ENCODE measurements around the gene AGBL4.

Gene AGBL4

DNA sequence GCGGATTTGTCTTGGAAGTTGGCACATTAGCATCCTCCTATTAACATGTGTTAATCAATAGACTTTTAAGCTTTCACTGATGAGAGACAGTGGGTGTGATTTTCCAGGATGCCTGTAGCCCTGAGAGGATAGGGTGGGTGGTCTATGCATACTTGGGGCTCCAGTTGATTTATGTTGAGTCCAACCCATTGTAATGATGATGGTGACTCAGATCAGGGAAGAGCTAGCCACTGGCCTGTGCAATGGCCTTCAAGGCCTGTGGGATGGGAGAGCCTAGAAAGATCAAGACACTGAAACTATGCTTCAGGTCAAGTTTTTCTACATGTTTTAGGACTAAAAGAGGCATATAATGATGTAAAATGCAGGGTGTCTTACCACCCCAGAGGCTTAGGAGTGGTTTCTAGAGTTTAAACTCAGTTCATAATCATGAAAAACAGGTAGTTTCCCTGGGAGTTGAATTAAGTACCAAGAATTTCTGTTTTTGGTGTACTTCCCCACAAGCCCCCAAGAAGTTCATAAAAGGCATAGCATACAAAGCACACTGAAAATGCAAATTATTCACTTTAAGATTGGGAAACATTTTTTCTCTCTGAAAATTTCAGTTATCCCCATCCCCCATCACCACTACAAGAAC lies 1267.0 kb downstream of the AGBL4 start:
- no peak for DNase-seq

DNA sequence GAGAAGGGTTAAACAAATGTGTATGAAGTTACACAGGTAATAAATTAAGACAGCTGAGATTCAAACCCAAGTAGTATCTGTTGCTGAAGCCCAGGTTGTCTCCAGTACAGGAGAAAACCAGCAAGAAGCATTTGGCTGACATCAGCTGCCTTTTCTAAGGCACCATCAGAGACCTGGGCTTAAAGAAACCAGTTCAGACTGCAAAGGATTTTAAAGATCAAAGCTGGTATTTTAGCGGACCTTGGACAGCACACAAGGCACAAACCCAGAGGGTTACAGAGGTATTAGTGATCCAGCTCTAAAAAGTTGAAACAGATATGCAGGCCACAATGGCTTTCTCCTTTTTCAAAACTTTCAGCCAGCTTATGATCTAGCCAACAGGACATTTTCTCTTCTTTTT lies 1270.5 kb downstream of the AGBL4 start:
- DNase-seq = no peak

DNA sequence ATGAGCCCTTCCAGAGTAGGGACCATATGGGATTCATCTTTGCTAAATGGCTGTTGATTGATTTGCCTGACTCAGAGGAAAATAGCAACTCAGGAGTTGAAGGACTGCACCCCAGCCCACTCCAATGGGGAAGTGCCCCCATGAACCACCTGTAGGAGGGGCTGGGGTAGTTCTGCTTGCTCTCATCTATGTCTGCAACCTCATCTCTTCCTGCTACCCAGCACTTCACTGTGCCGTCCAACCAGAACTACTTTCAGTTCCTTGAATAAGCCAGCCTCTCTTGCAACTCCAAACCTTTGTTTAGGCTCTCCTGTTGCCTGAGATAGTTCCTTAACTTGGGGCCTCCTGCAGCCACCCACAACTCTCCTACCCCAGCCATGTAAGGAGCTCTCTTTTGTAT lies 1273.6 kb downstream of the AGBL4 start:
- DNase-seq = no peak

DNA sequence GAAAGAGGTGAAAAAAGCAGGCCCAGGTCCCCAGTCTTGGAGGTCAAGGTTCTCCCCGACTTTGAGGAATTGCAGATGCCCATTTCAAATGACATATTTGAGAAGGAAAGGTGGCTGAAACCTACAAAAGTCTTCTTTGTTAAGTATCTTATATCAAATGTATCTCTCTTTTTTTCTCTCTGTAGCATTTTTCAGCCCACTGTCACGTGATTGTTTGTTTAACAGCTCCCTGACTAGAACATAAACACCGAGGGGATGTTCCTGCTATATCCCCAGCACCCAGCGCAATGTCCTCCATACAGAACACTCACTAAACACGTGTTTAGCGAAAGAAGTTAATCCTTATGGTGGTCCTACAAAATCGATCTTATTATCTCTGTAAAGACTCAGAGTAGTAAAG lies 1274.7 kb downstream of the AGBL4 start:
- DNase-seq = no peak

GRCh38 chr1:48746906-48747305 lies 1276.8 kb downstream of the AGBL4 start:
- peak; percentile 52 for DNase-seq

GRCh38 chr1:48744032-48744431 lies 1279.7 kb downstream of the AGBL4 start:
- DNase-seq = peak; percentile 78

- peak; percentile 33 for DNase-seq
These were observed 1280.3 kb downstream of the AGBL4 start for GRCh38 chr1:48743480-48743879.

DNA sequence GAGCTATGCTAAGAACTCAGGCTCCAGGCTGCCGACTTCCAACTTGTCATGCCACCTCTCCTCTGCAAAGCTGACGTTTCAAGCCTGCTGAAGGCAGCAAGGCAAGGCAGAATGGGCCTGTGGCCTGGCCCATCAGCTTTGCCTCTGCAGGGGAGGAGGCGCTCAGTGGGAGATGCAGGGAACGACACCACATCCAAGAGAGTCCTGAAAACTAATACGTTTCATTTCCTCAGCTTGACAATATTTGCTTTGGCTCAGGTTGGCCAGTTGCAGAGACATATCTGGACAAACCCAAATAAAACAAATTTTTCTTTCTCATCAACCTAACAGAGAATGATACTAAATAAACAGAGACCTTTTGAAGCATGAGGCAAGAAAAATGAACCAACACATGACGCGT lies 1282.4 kb downstream of the AGBL4 start:
- DNase-seq = peak; percentile 57

DNA sequence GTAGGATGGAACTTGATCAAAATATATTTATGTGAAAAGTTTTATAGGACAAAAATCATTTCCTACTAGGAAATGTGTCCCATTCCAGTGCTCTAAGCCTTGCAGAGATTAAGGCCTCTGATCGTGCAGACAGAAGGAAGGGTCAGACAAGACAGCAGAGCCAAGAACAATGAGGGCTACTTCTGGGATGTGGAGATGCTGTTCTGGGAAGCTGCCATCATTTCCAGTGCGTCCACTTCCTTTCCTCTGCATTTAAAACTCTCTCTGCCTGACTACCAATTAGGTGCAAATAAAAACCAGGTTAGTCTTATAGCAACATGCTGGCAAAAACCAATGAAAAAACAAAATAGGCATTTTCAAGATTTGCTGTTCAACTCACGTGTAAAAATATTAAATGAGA lies 1283.1 kb downstream of the AGBL4 start:
- no peak for DNase-seq

DNA sequence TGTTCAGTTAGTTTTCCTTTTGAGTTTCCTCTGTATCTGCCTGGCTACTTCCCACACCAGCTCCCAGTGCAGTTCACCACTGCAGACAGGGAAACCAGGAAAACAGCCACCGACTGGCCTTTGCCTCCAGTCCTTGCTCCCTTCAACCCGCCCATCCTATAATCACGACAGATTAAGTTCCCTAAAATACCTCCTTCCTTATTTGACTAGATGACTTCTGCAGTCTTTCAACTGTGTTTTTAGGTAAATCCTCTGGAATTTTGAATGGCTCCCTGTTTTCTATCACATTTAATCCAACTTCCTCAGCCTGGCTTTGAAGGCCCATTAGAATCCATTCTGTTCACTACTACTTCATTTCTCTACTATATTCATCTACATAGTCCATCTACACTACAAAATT lies 1284.7 kb downstream of the AGBL4 start:
- no peak for DNase-seq

- DNase-seq = no peak
These were observed 1285.4 kb downstream of the AGBL4 start for GRCh38 chr1:48738356-48738755.

GRCh38 chr1:48735796-48736195 lies 1288.0 kb downstream of the AGBL4 start:
- no peak for DNase-seq

- DNase-seq = no peak
These were observed 1293.4 kb downstream of the AGBL4 start for GRCh38 chr1:48730164-48730910.

DNA sequence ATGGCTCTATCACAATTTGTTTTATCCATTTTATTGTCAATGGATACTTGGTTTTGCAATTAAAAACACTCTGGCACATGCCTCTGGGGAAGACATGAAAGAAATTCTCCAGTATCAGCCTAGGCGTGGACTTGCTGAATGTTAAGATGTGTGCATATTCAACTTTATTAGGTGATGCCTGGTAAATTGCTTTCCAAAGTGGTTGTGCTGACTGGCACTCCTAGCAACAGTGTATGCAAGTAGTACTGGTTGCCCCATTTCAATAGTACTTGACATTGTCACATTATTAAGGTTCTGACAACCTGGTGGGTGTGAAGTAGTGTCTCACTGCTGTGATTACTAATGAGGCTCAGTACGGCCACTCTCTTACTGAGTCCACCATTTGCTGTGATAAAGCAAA lies 1295.2 kb downstream of the AGBL4 start:
- no peak for DNase-seq

DNA sequence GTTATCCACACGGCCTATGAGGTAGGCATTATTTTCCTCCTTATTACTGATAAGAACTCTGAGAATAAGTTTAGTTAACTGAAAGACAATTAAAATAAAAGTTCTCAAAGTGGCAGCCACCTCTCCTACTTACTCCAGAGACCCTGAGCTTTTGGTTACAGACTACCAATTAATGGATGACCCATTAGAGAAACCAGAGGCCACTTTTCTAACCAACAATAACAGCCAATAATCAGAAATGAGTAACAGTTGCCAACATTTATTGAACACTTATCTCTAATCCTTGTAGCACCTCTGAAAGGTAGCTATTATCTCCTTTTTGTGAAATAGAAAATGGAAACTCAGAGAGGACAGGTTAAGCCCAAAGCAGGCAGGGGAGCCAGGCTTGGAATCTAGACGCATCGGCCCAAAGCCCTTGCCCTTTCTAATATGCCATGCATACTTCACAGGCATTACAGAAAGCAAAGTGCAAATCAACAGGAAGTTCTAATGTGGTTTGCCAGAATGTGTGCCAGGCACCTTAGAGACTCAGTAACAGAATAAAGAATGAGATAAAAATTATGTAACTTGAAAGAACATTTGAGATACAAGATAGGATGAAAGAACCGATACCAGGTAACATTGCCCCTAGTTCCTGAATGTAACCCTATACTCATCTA lies 1297.1 kb downstream of the AGBL4 start:
- no peak for DNase-seq

DNA sequence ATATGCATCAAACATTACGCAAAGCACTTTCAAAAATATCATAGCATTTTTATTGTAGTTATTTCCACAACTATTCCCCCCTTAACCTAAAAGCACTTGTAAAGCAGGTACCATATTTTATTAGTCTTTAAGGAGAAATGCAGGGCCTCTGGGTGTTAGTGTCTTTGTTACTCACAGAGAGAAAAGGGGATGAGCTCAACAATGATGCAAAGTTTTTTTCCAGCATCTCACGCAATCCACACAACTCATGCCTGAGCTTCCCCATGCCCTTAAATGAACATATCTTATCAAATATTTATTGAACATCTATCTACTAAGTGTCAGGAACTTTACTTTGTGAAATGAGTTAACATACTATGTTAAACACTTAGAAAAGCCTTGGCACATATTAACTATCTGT lies 1297.6 kb downstream of the AGBL4 start:
- no peak for DNase-seq

GRCh38 chr1:48725341-48726046 lies 1298.3 kb downstream of the AGBL4 start:
- DNase-seq = no peak

- no peak for DNase-seq
These were observed 1302.8 kb downstream of the AGBL4 start for GRCh38 chr1:48720929-48721328.

DNA sequence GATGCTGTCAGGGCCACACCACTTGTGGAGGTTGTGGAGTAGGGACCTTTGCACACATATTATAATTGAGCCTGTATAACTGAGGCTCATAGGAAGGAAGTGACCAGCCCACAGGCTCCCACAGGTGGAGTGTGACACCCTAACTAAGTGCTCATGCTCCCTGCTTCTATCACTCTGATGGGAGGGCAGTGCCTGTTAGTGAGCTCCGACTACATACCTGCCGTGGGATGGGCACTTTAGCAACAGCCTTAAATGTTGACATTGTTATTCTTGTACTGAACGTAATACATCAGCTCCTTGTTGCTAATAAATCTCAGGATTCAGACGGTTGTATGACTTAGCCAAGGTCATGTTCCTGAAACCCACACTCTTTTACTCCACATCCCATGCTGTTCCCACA lies 1305.0 kb downstream of the AGBL4 start:
- no peak for DNase-seq

DNA sequence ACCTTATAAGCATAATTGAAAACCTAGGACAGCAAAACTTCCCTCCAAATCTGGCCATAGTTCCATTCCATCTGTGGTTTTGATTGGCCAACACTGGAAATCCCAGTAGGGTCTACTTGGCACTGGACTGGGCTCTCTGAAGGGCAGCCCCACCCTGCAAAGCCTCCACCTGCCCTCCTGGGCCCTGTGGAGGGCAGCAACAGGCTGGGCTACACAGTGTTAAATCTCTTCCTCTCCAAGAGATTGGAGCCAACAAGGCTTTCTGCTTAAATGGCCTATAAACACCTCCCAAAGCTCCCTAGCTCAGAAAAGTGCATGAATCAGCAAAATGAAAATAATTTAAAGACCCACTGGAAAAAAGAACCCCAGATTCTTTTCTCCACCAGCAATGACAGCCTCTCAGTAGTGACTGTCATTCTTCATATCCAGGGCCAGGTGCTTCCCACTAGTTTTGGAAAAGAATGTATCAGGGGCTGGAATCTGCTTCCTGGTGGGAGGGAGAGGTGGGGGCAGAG lies 1305.6 kb downstream of the AGBL4 start:
- peak; percentile 3 for DNase-seq

DNA sequence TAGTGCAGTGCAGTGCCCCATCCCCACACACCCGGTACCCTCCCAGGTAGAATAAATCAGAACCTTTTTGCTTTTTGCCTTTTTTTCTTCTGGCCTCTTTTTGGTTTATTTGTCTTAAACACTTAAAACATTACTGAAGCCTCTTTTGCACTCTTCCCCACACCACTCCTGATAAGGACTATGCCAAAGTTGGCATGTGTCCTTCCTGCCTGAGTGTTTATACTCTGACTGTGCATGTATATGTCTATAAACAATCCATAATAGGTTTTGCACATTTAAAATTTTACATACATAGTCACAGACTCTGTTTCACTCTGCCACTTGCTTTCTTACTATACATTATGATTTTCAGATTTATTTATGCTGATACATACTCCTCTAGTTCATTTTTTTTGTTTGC lies 1306.7 kb downstream of the AGBL4 start:
- no peak for DNase-seq

GRCh38 chr1:48715921-48716320 lies 1307.8 kb downstream of the AGBL4 start:
- peak; percentile 82 for DNase-seq

GRCh38 chr1:48710915-48711314 lies 1312.8 kb downstream of the AGBL4 start:
- no peak for DNase-seq

Data from NCI-H69 (cell line).